Measurements from ENCODE around the gene FHIT.

- TF ChIP-seq, protein P1, sequence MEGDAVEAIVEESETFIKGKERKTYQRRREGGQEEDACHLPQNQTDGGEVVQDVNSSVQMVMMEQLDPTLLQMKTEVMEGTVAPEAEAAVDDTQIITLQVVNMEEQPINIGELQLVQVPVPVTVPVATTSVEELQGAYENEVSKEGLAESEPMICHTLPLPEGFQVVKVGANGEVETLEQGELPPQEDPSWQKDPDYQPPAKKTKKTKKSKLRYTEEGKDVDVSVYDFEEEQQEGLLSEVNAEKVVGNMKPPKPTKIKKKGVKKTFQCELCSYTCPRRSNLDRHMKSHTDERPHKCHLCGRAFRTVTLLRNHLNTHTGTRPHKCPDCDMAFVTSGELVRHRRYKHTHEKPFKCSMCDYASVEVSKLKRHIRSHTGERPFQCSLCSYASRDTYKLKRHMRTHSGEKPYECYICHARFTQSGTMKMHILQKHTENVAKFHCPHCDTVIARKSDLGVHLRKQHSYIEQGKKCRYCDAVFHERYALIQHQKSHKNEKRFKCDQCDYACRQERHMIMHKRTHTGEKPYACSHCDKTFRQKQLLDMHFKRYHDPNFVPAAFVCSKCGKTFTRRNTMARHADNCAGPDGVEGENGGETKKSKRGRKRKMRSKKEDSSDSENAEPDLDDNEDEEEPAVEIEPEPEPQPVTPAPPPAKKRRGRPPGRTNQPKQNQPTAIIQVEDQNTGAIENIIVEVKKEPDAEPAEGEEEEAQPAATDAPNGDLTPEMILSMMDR (IDR thresholded peaks at IDR 0.05 in 4 of 5, conservative IDR thresholded peaks at IDR 0.05 in 1 of 5), result no peak
- no peak for TF ChIP-seq POLR2A (IDR thresholded peaks at IDR 0.05)
These were observed 1453.7 kb downstream of the FHIT start for GRCh38 chr3:59797533-59797932.
